NCI-H146 (cell line): ENCODE measurements around the gene SELENON.
A peak's percentile ranks its signal among the peaks of the same experiment; 100 is the strongest.

ENCODE experiments used
- DNase-seq: peaks from one replicate; lab custom pipeline; 2025; lab: John Stamatoyannopoulos, UW

Gene SELENON

GRCh38 chr1:25793585-25794170 lies 6.3 kb upstream of the SELENON start:
- no peak for DNase-seq

GRCh38 chr1:25794325-25794724 lies 5.7 kb upstream of the SELENON start:
- DNase-seq, result no peak

GRCh38 chr1:25795211-25795610 lies 4.8 kb upstream of the SELENON start:
- DNase-seq, result no peak

- peak; percentile 71 for DNase-seq
These were observed 3.8 kb upstream of the SELENON start for GRCh38 chr1:25795946-25796810.

- DNase-seq, result peak; percentile 71
These were observed 3.1 kb upstream of the SELENON start for GRCh38 chr1:25796811-25797458.

- no peak for DNase-seq
These were observed 2.1 kb upstream of the SELENON start for GRCh38 chr1:25797939-25798338.

GRCh38 chr1:25798666-25799351 lies 1.2 kb upstream of the SELENON start:
- no peak for DNase-seq

GRCh38 chr1:25799352-25799934 lies 550 bp upstream of the SELENON start:
- no peak for DNase-seq

GRCh38 chr1:25800703-25801377 lies 847 bp downstream of the SELENON start:
- DNase-seq, result no peak

GRCh38 chr1:25802915-25803314 lies 2.9 kb downstream of the SELENON start:
- no peak for DNase-seq

GRCh38 chr1:25803368-25803767 lies 3.4 kb downstream of the SELENON start:
- no peak for DNase-seq

GRCh38 chr1:25804244-25804963 lies 4.4 kb downstream of the SELENON start:
- DNase-seq, result no peak

GRCh38 chr1:25804964-25805862 lies 5.2 kb downstream of the SELENON start:
- DNase-seq, result no peak

- no peak for DNase-seq
These were observed 5.9 kb downstream of the SELENON start for GRCh38 chr1:25805863-25806225.

- DNase-seq, result no peak
These were observed 6.4 kb downstream of the SELENON start for GRCh38 chr1:25806418-25806817.

GRCh38 chr1:25807480-25808390 lies 7.7 kb downstream of the SELENON start:
- DNase-seq, result no peak

GRCh38 chr1:25808481-25809244 lies 8.7 kb downstream of the SELENON start:
- no peak for DNase-seq
